Measurements from ENCODE around the gene RPL22. TPM values are rescaled to one million over a fixed set of nuclear protein-coding genes. Genes with fewer than 3 reads are reported as not detected.

The RPL22 gene
- total and polyA plus RNA-seq, 11 donors = 63.6 to 353 (median 241) TPM

DNA sequence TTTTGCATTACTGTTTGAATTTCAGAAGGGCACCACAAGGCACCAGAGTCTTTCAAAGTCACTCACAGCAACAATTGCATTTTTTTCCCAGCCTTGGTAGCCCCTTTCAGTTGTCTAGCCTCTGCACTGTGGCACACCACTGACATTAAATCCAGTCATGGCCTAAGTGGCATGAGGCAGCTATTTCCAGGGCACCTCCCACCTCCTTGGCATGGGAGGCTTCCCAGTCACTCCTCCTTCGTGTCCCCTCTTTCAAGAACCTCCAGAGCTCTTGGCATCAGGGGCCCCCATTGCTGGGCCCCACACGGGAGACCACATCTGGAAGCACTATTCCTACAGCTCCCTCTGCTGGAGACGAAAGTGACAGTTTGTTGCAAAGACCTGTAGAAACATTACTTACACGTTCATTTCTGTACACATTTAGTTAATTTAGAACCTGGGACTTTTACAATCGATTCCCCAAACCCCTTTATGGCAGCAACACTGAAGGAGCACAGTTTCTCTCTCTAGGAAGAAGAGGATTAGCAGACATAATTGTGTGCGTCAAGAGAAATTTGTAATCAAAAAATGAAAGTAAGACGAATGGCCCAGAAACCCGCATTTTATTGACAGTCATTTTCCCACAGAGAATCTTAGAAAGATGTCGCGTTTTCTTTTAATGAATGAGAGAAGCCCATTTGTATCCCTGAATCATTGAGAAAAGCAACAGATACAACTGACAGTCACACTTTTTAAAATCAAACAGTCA lies 13.6 kb downstream of the RPL22 start:
- no peak overlapping the region for H3K27ac ChIP-seq
- peaks cover 0 to 61% (median 52%) of the 10 kb centered on the region in 9 donors for H3K36me3 ChIP-seq
- no peak for DNase-seq
- peaks cover 0 to 8% (median 5%) of the 10 kb centered on the region in 12 donors for H3K4me1 ChIP-seq
- no peaks in the 10 kb centered on the region for H3K9me3 ChIP-seq
- intact Hi-C loops (cut with DNase I) = loop anchor here in 1 of 10 donors (5.0 kb wide), 1 partner anchor 134 kb away; no protein-coding TSS in a partner anchor
- TF ChIP-seq POLR2A (IDR thresholded peaks at IDR 0.05) = no peak
- TF ChIP-seq, protein P1, sequence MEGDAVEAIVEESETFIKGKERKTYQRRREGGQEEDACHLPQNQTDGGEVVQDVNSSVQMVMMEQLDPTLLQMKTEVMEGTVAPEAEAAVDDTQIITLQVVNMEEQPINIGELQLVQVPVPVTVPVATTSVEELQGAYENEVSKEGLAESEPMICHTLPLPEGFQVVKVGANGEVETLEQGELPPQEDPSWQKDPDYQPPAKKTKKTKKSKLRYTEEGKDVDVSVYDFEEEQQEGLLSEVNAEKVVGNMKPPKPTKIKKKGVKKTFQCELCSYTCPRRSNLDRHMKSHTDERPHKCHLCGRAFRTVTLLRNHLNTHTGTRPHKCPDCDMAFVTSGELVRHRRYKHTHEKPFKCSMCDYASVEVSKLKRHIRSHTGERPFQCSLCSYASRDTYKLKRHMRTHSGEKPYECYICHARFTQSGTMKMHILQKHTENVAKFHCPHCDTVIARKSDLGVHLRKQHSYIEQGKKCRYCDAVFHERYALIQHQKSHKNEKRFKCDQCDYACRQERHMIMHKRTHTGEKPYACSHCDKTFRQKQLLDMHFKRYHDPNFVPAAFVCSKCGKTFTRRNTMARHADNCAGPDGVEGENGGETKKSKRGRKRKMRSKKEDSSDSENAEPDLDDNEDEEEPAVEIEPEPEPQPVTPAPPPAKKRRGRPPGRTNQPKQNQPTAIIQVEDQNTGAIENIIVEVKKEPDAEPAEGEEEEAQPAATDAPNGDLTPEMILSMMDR (IDR thresholded peaks at IDR 0.05) = peak in 10 of 12 donors; percentile 11 to 55 (median 42)
- WGBS, 4 donors = 67 to 72% (median 68%) methylated on average over 10 of the region's 10 CpGs
- no peak for ATAC-seq
- H3K4me3 ChIP-seq = no peak overlapping the region
- H3K27me3 ChIP-seq = peaks cover 0 to 7% (median 0%) of the 10 kb centered on the region in 9 donors

DNA sequence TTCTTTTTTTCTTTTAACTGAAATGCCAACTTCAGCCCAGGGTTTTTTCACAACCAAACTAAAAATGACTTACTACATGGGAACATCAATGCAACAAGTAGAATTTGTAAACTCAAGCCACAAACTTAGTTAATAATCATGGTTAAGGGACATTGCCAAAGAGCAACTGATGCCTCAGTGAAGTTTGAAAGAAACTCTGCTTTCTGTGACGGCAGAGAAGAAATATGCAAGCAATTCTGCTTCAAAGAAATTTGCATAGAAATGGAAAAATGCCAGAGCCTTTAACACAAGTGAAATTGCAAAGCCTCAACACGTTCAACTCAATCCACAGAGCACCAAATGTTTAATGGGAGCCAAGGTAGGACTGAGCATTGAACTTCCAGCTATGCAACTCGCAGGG lies 14.2 kb downstream of the RPL22 start:
- WGBS, 4 donors = 74 to 79% (median 76%) methylated on average over 3 of the region's 3 CpGs
- Histone ChIP-seq H3K9me3 (no peaks in the 10 kb centered on the region), H3K4me1 (peaks cover 0 to 12% (median 6%) of the 10 kb centered on the region in 12 donors), H3K27me3 (peaks cover 0 to 13% (median 1%) of the 10 kb centered on the region in 9 donors), H3K27ac (no peak overlapping the region), H3K4me3 (no peak overlapping the region), H3K36me3 (peaks cover 0 to 54% (median 46%) of the 10 kb centered on the region in 9 donors)
- ATAC-seq (no peak), DNase-seq (no peak)
- intact Hi-C loops (cut with DNase I) = loop anchor here in 1 of 10 donors (5.0 kb wide), 1 partner anchor 133 kb away; no protein-coding TSS in a partner anchor
- TF ChIP-seq, protein P1 (IDR thresholded peaks at IDR 0.05) = no peak
- no peak for TF ChIP-seq POLR2A (IDR thresholded peaks at IDR 0.05)

DNA sequence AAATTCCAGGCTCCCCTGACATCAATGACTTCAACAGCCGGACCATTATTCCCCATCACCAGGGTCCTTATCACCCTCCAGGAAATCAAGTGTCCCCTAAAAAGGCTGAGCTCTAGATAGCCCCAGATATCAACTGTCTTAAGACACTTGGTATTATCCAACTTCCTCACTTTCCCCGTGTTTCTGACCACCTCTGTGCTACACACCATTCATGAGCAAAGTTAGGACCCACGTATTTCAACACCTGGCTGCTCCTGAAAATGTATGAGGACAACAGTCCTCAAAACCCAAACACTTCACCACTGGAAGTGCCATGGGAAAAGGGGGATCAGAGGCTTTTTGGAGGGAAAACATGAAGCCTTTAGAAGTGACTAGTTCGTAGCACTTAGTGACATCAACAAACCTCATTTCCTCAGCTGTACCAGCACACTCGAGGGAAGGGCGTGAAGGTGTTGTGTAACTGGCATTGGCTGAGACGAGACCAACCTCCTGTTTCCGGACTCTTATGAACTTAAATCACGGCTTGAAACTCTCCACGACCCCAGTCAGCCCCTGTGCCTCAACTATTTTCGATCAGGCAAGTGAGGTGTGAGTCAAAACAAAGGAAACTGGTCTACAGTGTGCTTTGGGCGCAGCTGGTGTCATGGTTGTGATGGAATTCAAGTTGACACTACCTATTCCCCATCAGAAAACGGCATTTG lies 15.2 kb downstream of the RPL22 start:
- DNase-seq (no peak), ATAC-seq (no peak)
- no peaks in the 10 kb centered on the region for H3K9me3 ChIP-seq
- no peak overlapping the region for H3K4me3 ChIP-seq
- H3K36me3 ChIP-seq = peaks cover 0 to 45% (median 37%) of the 10 kb centered on the region in 9 donors
- H3K27me3 ChIP-seq = peaks cover under 1 to 20% (median 4%) of the 10 kb centered on the region in 9 donors
- peaks cover 1 to 19% (median 7%) of the 10 kb centered on the region in 12 donors for H3K4me1 ChIP-seq
- 77 to 83% (median 79%) methylated on average over 13 of the region's 13 CpGs for whole genome bisulfite sequencing, 4 donors
- no peak overlapping the region for H3K27ac ChIP-seq
- TF ChIP-seq, protein P1 (IDR thresholded peaks at IDR 0.05) = no peak
- TF ChIP-seq POLR2A (IDR thresholded peaks at IDR 0.05) = no peak
- intact Hi-C loops (cut with DNase I) = loop anchor here in 3 of 10 donors (5.0 kb wide), 2 partner anchors 127 to 132 kb away; no protein-coding TSS in a partner anchor

DNA sequence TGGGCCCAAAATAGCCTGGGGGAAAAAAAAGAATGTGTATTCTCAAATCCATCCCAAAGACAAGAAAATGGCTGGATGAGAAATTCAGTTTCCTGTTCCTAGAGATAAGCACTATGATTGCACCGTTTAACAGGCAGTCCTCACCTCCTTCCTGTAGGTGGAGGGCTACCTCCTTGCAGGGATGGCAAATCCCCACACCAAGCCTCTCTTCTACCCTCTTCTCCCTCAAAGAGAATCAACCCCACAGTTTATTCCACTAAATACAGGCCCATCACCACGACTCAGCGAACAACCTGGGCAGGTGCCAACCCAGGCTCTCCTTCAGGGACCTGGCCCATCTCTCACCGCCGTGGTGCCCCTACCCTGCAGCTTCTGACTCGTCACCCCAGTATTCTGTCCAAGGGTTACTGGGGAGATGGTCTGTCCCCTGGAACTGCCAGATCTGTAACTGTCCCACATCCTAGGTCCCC lies 15.8 kb downstream of the RPL22 start:
- Histone ChIP-seq H3K27ac (no peak overlapping the region), H3K36me3 (peaks cover 0 to 38% (median 30%) of the 10 kb centered on the region in 9 donors), H3K4me3 (no peak overlapping the region), H3K9me3 (no peaks in the 10 kb centered on the region), H3K4me1 (peaks cover 5 to 26% (median 13%) of the 10 kb centered on the region in 12 donors), H3K27me3 (peaks cover 4 to 27% (median 11%) of the 10 kb centered on the region in 9 donors)
- intact Hi-C loops (cut with DNase I) = loop anchor here in 3 of 10 donors (5.0 kb wide), 2 partner anchors 126 to 131 kb away; no protein-coding TSS in a partner anchor
- DNase-seq = no peak
- no peak for ATAC-seq
- TF ChIP-seq, protein P1 (IDR thresholded peaks at IDR 0.05) = no peak
- no peak for TF ChIP-seq POLR2A (IDR thresholded peaks at IDR 0.05)
- WGBS, 4 donors = 48 to 55% (median 53%) methylated on average over 6 of the region's 6 CpGs

All from heart left ventricle (tissue), 16 donors.